Activated CD8-positive, alpha-beta T cell treated with anti-CD3 and anti-CD28 coated beads for 36 hours (primary cell): ENCODE measurements around the gene C17orf114.

Experiments
- ATAC-seq: fragments of 200-7000 bp; cut with Tn5 transposase; one replicate; pipeline ENCODE4 v1.10.0; 2021; ENCODE audit warnings: mild to moderate bottlenecking, moderate library complexity
- CTCF ChIA-PET: fragments of 350-600 bp; sonication (Branson Sonifier 250); formaldehyde crosslinking; loops from one replicate; lab custom pipeline; 2021; ENCODE audit warnings: antibody characterized with exemption; lab: Charles Lee
- POLR2A ChIA-PET: fragments of 350-600 bp; sonication (Branson Sonifier 250); formaldehyde crosslinking; loops from one replicate; lab custom pipeline; 2021; ENCODE audit warnings: antibody characterized with exemption; lab: Charles Lee
- DNase-seq: peaks from one replicate; pipeline ENCODE4 v3.0.0-alpha.2; 2020
- H3K27ac Mint-ChIP-seq: one replicate; pipeline ENCODE4 v1.8.0; 2021; ENCODE audit warnings: mild to moderate bottlenecking, mixed read lengths
- H3K27me3 Mint-ChIP-seq: one replicate; pipeline ENCODE4 v1.8.0; 2021; ENCODE audit warnings: mixed read lengths
- H3K36me3 Mint-ChIP-seq: one replicate; pipeline ENCODE4 v1.8.0; 2021; ENCODE audit warnings: low read depth, mixed read lengths
- H3K4me1 Mint-ChIP-seq: one replicate; pipeline ENCODE4 v1.8.0; 2021; ENCODE audit warnings: low read depth, mixed read lengths
- H3K4me3 Mint-ChIP-seq: one replicate; pipeline ENCODE4 v1.8.0; 2021; ENCODE audit warnings: mild to moderate bottlenecking, moderate library complexity, mixed read lengths
- H3K9me3 Mint-ChIP-seq: one replicate; pipeline ENCODE4 v1.8.0; 2021; ENCODE audit warnings: mixed read lengths
- CTCF ChIP-seq: fragments of 200-600 bp; IDR thresholded peaks from one replicate; pipeline ENCODE4 v1.8.0; 2022; ENCODE audit warnings: antibody characterized with exemption, mild to moderate bottlenecking
- intact Hi-C: fragments of 100-400 bp; cut with micrococcal nuclease; formaldehyde crosslinking; loops from one replicate; pipeline ENCODE4 v1.10.0; 2022

The C17orf114 gene

GRCh38 chr17:4788807-4789700 lies 13.1 kb downstream of the C17orf114 start, which contains the start of gene GLTPD2:
Gene GLTPD2, plus strand, starts transcription at chr17:4788964. Its CDS starts 48 bp downstream, at chr17:4789012.
- H3K27me3 Mint-ChIP-seq, result peaks cover 41% of the 10 kb centered on the region
- H3K4me1 Mint-ChIP-seq, result peaks cover 22% of the 10 kb centered on the region
- ATAC-seq (no peak), DNase-seq (no peak)
- TF ChIP-seq CTCF, result no peak
- intact Hi-C loops, result loop anchor here (5.0 kb wide), 1 partner anchor 93 kb away; no protein-coding TSS in a partner anchor
- CTCF ChIA-PET, result interaction anchor here (0.6 to 3.4 kb wide), 23 partner anchors 10 to 112 kb away, joined by 3 to 15 read pairs (median 4); partner anchors contain the start of genes C17orf107, CXCL16, MED11 and PLD2
- POLR2A ChIA-PET, result interaction anchor here (1.1 to 2.3 kb wide), 9 partner anchors 11 to 110 kb away, joined by 3 to 11 read pairs (median 6); partner anchors contain the start of genes ARRB2, C17orf107, MINK1 and PELP1
- H3K9me3 Mint-ChIP-seq, result no peaks in the 10 kb centered on the region
- peak within 1 kb of the TSS; percentile 72 for H3K4me3 Mint-ChIP-seq
- peak within 1 kb of the TSS; percentile 20 for H3K27ac Mint-ChIP-seq
- no peaks in the 10 kb centered on the region for H3K36me3 Mint-ChIP-seq

GRCh38 chr17:4788159-4788806 lies 13.8 kb downstream of the C17orf114 start:
- Mint-ChIP-seq H3K9me3 (no peaks in the 10 kb centered on the region), H3K27ac (no peak overlapping the region), H3K4me1 (peaks cover 22% of the 10 kb centered on the region), H3K36me3 (no peaks in the 10 kb centered on the region), H3K4me3 (peak overlapping the region; percentile 72), H3K27me3 (peaks cover 45% of the 10 kb centered on the region)
- DNase-seq, result no peak
- TF ChIP-seq CTCF, result no peak
- ChIA-PET POLR2A (interaction anchor here (1.4 to 2.3 kb wide), 2 partner anchors 19 to 46 kb away, joined by 3 to 8 read pairs; partner anchors contain the start of genes MINK1 and PLD2), CTCF (interaction anchor here (0.6 to 3.4 kb wide), 7 partner anchors 8 to 100 kb away, joined by 3 to 15 read pairs (median 3); partner anchors contain the start of genes PLD2 and PSMB6)
- ATAC-seq, result no peak
- intact Hi-C loops, result loop anchor here (5.0 kb wide), 1 partner anchor 94 kb away; no protein-coding TSS in a partner anchor

DNA sequence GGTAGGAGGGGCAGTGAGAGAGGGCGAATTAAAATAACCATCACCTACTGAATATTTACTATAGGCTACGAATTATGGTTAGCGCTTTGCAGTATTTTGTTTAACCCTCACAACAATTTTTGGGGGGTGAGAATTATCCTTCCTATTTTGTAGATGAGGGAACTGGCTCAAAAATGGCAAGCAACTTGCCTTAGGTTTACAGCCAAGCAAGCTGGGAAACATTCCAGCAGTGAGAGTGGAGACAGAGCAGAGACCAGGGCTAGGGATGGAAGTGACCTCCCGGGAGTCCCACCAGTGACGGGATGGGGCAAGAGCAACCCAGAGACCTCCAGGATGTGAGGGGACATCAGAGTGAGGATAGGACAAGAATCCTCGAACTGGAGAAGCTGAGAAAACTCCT lies 15.6 kb downstream of the C17orf114 start:
- intact Hi-C loops, result loop anchor here (5.0 kb wide), 1 partner anchor 96 kb away; no protein-coding TSS in a partner anchor
- H3K27ac Mint-ChIP-seq, result no peak overlapping the region
- ATAC-seq (no peak), DNase-seq (no peak)
- no peaks in the 10 kb centered on the region for H3K9me3 Mint-ChIP-seq
- ChIA-PET CTCF (interaction anchor here (0.7 to 1.4 kb wide), 7 partner anchors 51 to 181 kb away, joined by 3 to 4 read pairs (median 3); partner anchors contain the start of genes MED11 and SPAG7), POLR2A (interaction anchor here (1.0 kb wide), 1 partner anchor 108 kb away, joined by 3 read pairs; no protein-coding TSS in a partner anchor)
- H3K4me3 Mint-ChIP-seq, result no peak overlapping the region
- H3K36me3 Mint-ChIP-seq, result no peaks in the 10 kb centered on the region
- no peak for TF ChIP-seq CTCF
- H3K27me3 Mint-ChIP-seq, result peaks cover 52% of the 10 kb centered on the region
- H3K4me1 Mint-ChIP-seq, result peaks cover 22% of the 10 kb centered on the region

GRCh38 chr17:4786106-4786511 lies 16.0 kb downstream of the C17orf114 start, which contains the start of gene VMO1:
Gene VMO1, minus strand, starts transcription at chr17:4786364. Its CDS starts 12 bp downstream, at chr17:4786352.
- Mint-ChIP-seq H3K27me3 (peaks cover 52% of the 10 kb centered on the region), H3K4me3 (no peak within 1 kb of the TSS), H3K9me3 (no peaks in the 10 kb centered on the region), H3K27ac (no peak within 1 kb of the TSS), H3K36me3 (no peaks in the 10 kb centered on the region), H3K4me1 (peaks cover 21% of the 10 kb centered on the region)
- no peak for TF ChIP-seq CTCF
- ChIA-PET CTCF (interaction anchor here (0.7 to 1.4 kb wide), 6 partner anchors 52 to 181 kb away, joined by 3 to 4 read pairs (median 3); partner anchors contain the start of gene SPAG7), POLR2A (interaction anchor here (1.0 kb wide), 1 partner anchor 109 kb away, joined by 3 read pairs; no protein-coding TSS in a partner anchor)
- DNase-seq (no peak), ATAC-seq (no peak)
- intact Hi-C loops, result loop anchor here (5.0 kb wide), 1 partner anchor 96 kb away; no protein-coding TSS in a partner anchor
